GM12878 (cell line): ENCODE measurements around the gene KCNIP3. TPM values are rescaled to one million over a fixed set of nuclear protein-coding genes. Genes with fewer than 3 reads are reported as not detected.

ENCODE experiments used
- ATAC-seq: fragments of 200-7000 bp; cut with Tn5 transposase; 3 replicates; pipeline ENCODE4 v1.9.1; 2020; ENCODE audit warnings: mild to moderate bottlenecking, moderate library complexity
- BruUV-seq: library from RNA; stranded (reverse); fragments of 400-500 nt; replicated peaks from 2 replicates; lab custom pipeline; 2021; lab: Mats Ljungman, UMichigan
- CTCF ChIA-PET: fragments of 300-600 bp; sonication (Branson Sonifier 250); formaldehyde crosslinking; extraction: SDS; loops from one replicate; lab custom pipeline; 2021; ENCODE audit warnings: inconsistent platforms; lab: Yijun Ruan, JAX
- POLR2A ChIA-PET: fragments of 350-600 bp; formaldehyde crosslinking; extraction: SDS; loops from one replicate; lab custom pipeline; 2021; ENCODE audit warnings: inconsistent platforms; lab: Charles Lee
- RAD21 ChIA-PET: fragments of 300-600 bp; sonication (Branson Sonifier 250); formaldehyde crosslinking; loops from one replicate; lab custom pipeline; 2023; ENCODE audit warnings: antibody characterized with exemption; ENCODE audit not compliant: unreplicated experiment; lab: Charles Lee
- SMC1A ChIA-PET: fragments of 300-600 bp; sonication (Branson Sonifier 250); formaldehyde crosslinking; loops from one replicate; lab custom pipeline; 2023; ENCODE audit not compliant: unreplicated experiment, uncharacterized antibody; lab: Charles Lee
- DNase-seq: peaks from one replicate; pipeline ENCODE4 v3.0.0-alpha.2; 2011; ENCODE audit warnings: low read depth, low spot score
- FAIRE-seq: peaks from 3 replicates; lab custom pipeline; 2011; peaks lifted over from hg19 to GRCh38; lab: Jason Lieb, UNC
- H2AFZ ChIP-seq: 2 replicates; pipeline ENCODE4 v1.6.0; 2011; ENCODE audit warnings: low read depth, low read length, control low read depth; ENCODE audit not compliant: control insufficient read depth
- H3K27ac ChIP-seq: 2 replicates; pipeline ENCODE4 v1.5.1; 2011; ENCODE audit warnings: control low read depth; ENCODE audit not compliant: control insufficient read depth, insufficient read depth
- H3K27me3 ChIP-seq, 2 experiments: replicated peaks in 1 of 2; 2 replicates each; pipeline versions ENCODE4 v1.6.0 to v1.6.1; 2011; ENCODE audit warnings: low read length in 1 of 2; ENCODE audit not compliant: control insufficient read depth in 2 of 2, insufficient read depth in 2 of 2
- H3K36me3 ChIP-seq, 2 experiments: 2 replicates each; pipeline ENCODE4 v1.5.1; 2011; ENCODE audit warnings: low read length in 1 of 2; ENCODE audit not compliant: control insufficient read depth in 2 of 2, insufficient read depth in 2 of 2
- H3K4me1 ChIP-seq: 2 replicates; pipeline ENCODE4 v1.6.1; 2011; ENCODE audit warnings: mild to moderate bottlenecking, low read length, moderate library complexity, mixed read lengths; ENCODE audit not compliant: control insufficient read depth, insufficient read depth
- H3K4me2 ChIP-seq: 2 replicates; pipeline ENCODE4 v1.6.0; 2011; ENCODE audit warnings: control low read depth; ENCODE audit not compliant: control insufficient read depth, insufficient read depth
- H3K4me3 ChIP-seq: fragments of 200-600 bp; sonication (generic); 2 replicates; pipeline ENCODE4 v1.5.1; 2016
- H3K79me2 ChIP-seq: 2 replicates; pipeline ENCODE4 v1.6.0; 2011; ENCODE audit warnings: low read length; ENCODE audit not compliant: control insufficient read depth, insufficient read depth
- H3K9ac ChIP-seq: 2 replicates; pipeline ENCODE4 v1.8.0; 2011; ENCODE audit warnings: low read length, control low read depth, mixed read lengths; ENCODE audit not compliant: control insufficient read depth, insufficient read depth
- H3K9me3 ChIP-seq: replicated peaks from 3 replicates; pipeline ENCODE4 v1.5.1; 2011; ENCODE audit warnings: mild to moderate bottlenecking, low read length; ENCODE audit not compliant: control insufficient read depth, insufficient read depth
- H4K20me1 ChIP-seq: 2 replicates; pipeline ENCODE4 v1.6.0; 2011; ENCODE audit not compliant: control insufficient read depth, insufficient read depth
- BACH1 ChIP-seq: fragments of 450-650 bp; IDR thresholded peaks from 2 replicates; pipeline ENCODE4 v1.6.1; 2017; ENCODE audit warnings: mild to moderate bottlenecking, borderline replicate concordance
- EP300 ChIP-seq, 2 experiments: fragments of 150-350 bp in 1 of 2; IDR thresholded peaks; 2 replicates each; pipeline ENCODE4 v1.6.1; 2011 to 2012; ENCODE audit warnings: low read depth in 2 of 2, low read length in 2 of 2, borderline replicate concordance in 1 of 2, improper control_type of control experiment in 1 of 2, inconsistent platforms in 1 of 2; ENCODE audit not compliant: control insufficient read depth in 1 of 2
- KDM1A ChIP-seq: fragments of 200-600 bp; sonication (generic); IDR thresholded peaks from 2 replicates; pipeline ENCODE4 v1.6.1; 2016; ENCODE audit warnings: borderline replicate concordance
- SMAD1 ChIP-seq: fragments of 450-650 bp; IDR thresholded peaks from 2 replicates; pipeline ENCODE4 v1.6.1; 2018; ENCODE audit warnings: mild to moderate bottlenecking, low read depth; ENCODE audit not compliant: partially characterized antibody
- STAT1 ChIP-seq: fragments of 450-650 bp; conservative IDR thresholded peaks from 2 replicates; pipeline ENCODE4 v1.6.1; 2014; ENCODE audit warnings: antibody characterized with exemption, mild to moderate bottlenecking
- TCF12 ChIP-seq: IDR thresholded peaks from 2 replicates; pipeline ENCODE4 v1.6.1; 2011; ENCODE audit warnings: low read depth, mild to moderate bottlenecking, low read length
- ZNF622 ChIP-seq: fragments of 450-650 bp; IDR thresholded peaks from 2 replicates; pipeline ENCODE4 v1.6.1; 2017; ENCODE audit warnings: mild to moderate bottlenecking, inconsistent platforms
- ZNF687 ChIP-seq: fragments of 450-650 bp; IDR thresholded peaks from 2 replicates; pipeline ENCODE4 v1.6.1; 2017; ENCODE audit warnings: mild to moderate bottlenecking, moderate library complexity
- WGBS: methylation state at CpG from one replicate; pipeline ENCODE4 v1.1.6; 2016; ENCODE audit warnings: low lambda C conversion rate; ENCODE audit not compliant: insufficient replicate concordance, insufficient coverage; ENCODE audit errors: missing lambda C conversion rate; 5-methylcytosine and 5-hydroxymethylcytosine counted together
- in situ Hi-C: fragments of 300-500 bp; cut with MboI; formaldehyde crosslinking; loops from 9 replicates; pipeline ENCODE4 v1.14.3; 2018; ENCODE audit warnings: mixed read lengths
- intact Hi-C: fragments of 100-400 bp; cut with micrococcal nuclease; formaldehyde crosslinking; loops from one replicate; pipeline ENCODE4 v1.14.2; 2022; ENCODE audit not compliant: unreplicated experiment
- polyA plus RNA-seq, 11 experiments: library from polyadenylated mRNA; depleted of rRNA in 4 of 11; unstranded in 6 of 11; stranded (reverse) in 5 of 11; fragments of >200 nt; fragmentation: Nextera tagmentation in 4 of 11; fragmentation: Illumina TruSeq in 1 of 11; extraction: Ambion mirVana in 4 of 11; extraction: Trizol in 1 of 11; gene quantifications; 1 replicate in 1 of 11; 2 replicates in 10 of 11; pipeline versions ENCODE4 v1.2.1 to v1.2.3, GENCODE V29; 2011 to 2016; ENCODE audit warnings: inconsistent platforms in 2 of 11, missing spikeins in 2 of 11, low read depth in 1 of 11
- total RNA-seq, 4 experiments: library from RNA; depleted of rRNA in 3 of 4; stranded (reverse); fragments of >200 nt in 3 of 4; fragmentation: Illumina TruSeq in 1 of 4; extraction: Trizol in 1 of 4; gene quantifications; 2 replicates each; pipeline versions ENCODE4 v1.2.1 to v1.2.3, GENCODE V29; 2013 to 2021

KCNIP3 gene
- total and polyA plus RNA-seq, 10 of the 15 experiments (the other 5 are each of a cell fraction or from before 2014, with no cell fraction given), result not detected

DNA sequence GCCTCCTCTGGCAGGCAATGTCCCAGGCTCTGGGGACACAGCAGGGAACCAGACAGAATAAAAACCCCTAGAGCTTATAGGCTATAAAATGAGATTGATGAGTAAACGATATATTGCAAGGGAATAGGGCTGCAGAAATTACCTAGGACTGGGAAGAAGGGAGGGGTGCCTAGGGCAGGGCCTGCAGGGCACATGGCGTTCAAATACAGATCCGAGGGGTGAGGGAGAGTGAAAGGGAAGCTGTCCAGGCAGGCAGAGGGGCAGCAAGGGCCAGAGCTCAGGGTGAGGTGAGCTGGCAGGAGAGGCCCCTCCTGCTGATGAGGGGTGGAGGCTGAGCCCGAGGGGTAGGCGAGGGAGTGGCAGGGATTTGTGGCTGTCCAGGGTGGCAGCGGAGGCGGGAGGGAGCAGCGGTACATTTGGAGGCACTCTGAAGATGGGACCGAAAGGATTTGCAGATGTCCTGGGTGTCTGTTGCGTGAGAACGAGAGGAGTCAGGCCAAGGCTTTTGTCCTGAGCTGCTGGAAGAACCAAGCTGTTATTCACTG is 33.7 kb downstream of the KCNIP3 start:
- BruUV-seq, result no TSS peak
- TF ChIP-seq EP300 (IDR thresholded peaks at IDR 0.05; ENCODE audit: borderline replicate concordance in 1 of 2, control insufficient read depth in 1 of 2, low read depth in 2 of 2, low read length in 2 of 2) (no peak), BACH1 (no peak), TCF12 (no peak), KDM1A (no peak), ZNF622 (no peak), SMAD1 (no peak), STAT1 (no peak), ZNF687 (no peak)
- in situ Hi-C loops, result no loop called here
- FAIRE-seq (no peak), ATAC-seq (no peak), DNase-seq (no peak)
- Histone ChIP-seq H3K4me1 (no peaks in the 10 kb centered on the region), H3K36me3 (no peaks in the 10 kb centered on the region), H3K4me2 (no peak overlapping the region), H3K9ac (no peak overlapping the region), H4K20me1 (no peaks in the 10 kb centered on the region), H3K27ac (no peak overlapping the region), H3K9me3 (no peaks in the 10 kb centered on the region), H2AFZ (no peak overlapping the region), H3K79me2 (no peaks in the 10 kb centered on the region), H3K27me3 (no peaks in the 10 kb centered on the region; a peak in 1 of 4 replicates), H3K4me3 (no peak overlapping the region)
- POLR2A ChIA-PET, result no interaction called here
- RAD21 ChIA-PET, result no interaction called here
- intact Hi-C loops, result no loop called here
- 30% methylated on average over 11 of the region's 11 CpGs for WGBS
- CTCF ChIA-PET, result no interaction called here
- SMC1A ChIA-PET, result no interaction called here
